HCT116 (cell line): ENCODE data around the gene PDLIM5.

ENCODE experiments used
- CTCF ChIP-seq, 3 experiments: fragments of 200-600 bp in 1 of 3; sonication (generic) in 1 of 3; IDR thresholded peaks in 2 of 3; conservative IDR thresholded peaks in 1 of 3; 2 replicates each; pipeline ENCODE4 v1.5.1; 2012 to 2017; ENCODE audit warnings: low read depth in 2 of 3, low read length in 2 of 3, antibody characterized with exemption in 1 of 3, borderline replicate concordance in 1 of 3, control low read depth in 1 of 3, mild to moderate bottlenecking in 1 of 3, mixed read lengths in 1 of 3, mixed run types in 1 of 3, moderate library complexity in 1 of 3; ENCODE audit not compliant: insufficient read depth in 1 of 3
- EZH2phosphoT487 ChIP-seq: fragments of 200-600 bp; IDR thresholded peaks from 2 replicates; pipeline ENCODE4 v1.6.1; 2018; ENCODE audit warnings: antibody characterized with exemption, borderline replicate concordance
- POLR2A ChIP-seq: IDR thresholded peaks from 2 replicates; pipeline ENCODE4 v1.7.0; 2011; ENCODE audit warnings: borderline replicate concordance; ENCODE audit not compliant: insufficient read depth, insufficient read length; ENCODE audit errors: extremely low read depth
- POLR2AphosphoS5 ChIP-seq: IDR thresholded peaks from 2 replicates; pipeline ENCODE4 v1.6.1; 2011; ENCODE audit warnings: mild to moderate bottlenecking, low read depth, low read length, moderate library complexity
- REST ChIP-seq: IDR thresholded peaks from 2 replicates; pipeline ENCODE4 v1.6.1; 2012; ENCODE audit warnings: low read depth
- YY1 ChIP-seq: IDR thresholded peaks from 2 replicates; pipeline ENCODE4 v1.6.1; 2011; ENCODE audit warnings: low read length, low read depth, moderate library complexity, mild to moderate bottlenecking; ENCODE audit not compliant: insufficient replicate concordance; ENCODE audit errors: extremely low read depth

- no peak for TF ChIP-seq EZH2phosphoT487
- TF ChIP-seq CTCF (IDR thresholded peaks at IDR 0.05 in 2 of 3, conservative IDR thresholded peaks at IDR 0.05 in 1 of 3; ENCODE audit: borderline replicate concordance in 1 of 3, insufficient read depth in 1 of 3, low read depth in 2 of 3, low read length in 2 of 3) = no peak
- no peak for TF ChIP-seq YY1
- no peak for TF ChIP-seq POLR2AphosphoS5
- no peak for TF ChIP-seq POLR2A
- no peak for TF ChIP-seq REST
Observed at GRCh38 chr4:94668724-94669123, 217.0 kb downstream of the PDLIM5 start.
